Trophoblast cell (in vitro differentiated cells and primary cell): ENCODE results near the gene TC2N.

Source experiments
- DNase-seq, 2 donors: peaks; one replicate each; pipeline ENCODE4 v3.0.0-alpha.2; 2016
- H2AFZ ChIP-seq: 2 replicates; pipeline ENCODE4 v1.6.1; 2013; ENCODE audit warnings: low read length, moderate library complexity, mild to moderate bottlenecking; ENCODE audit not compliant: insufficient read depth, poor library complexity
- H2AK5ac ChIP-seq: 2 replicates; pipeline ENCODE4 v1.6.1; 2013; ENCODE audit warnings: mild to moderate bottlenecking, low read length
- H2BK120ac ChIP-seq: 2 replicates; pipeline ENCODE4 v1.6.1; 2013; ENCODE audit warnings: low read length, mild to moderate bottlenecking, moderate library complexity; ENCODE audit not compliant: insufficient read depth, poor library complexity
- H2BK12ac ChIP-seq: 2 replicates; pipeline ENCODE4 v1.6.1; 2013; ENCODE audit warnings: mild to moderate bottlenecking, low read length, moderate library complexity
- H2BK5ac ChIP-seq: 2 replicates; pipeline ENCODE4 v1.6.1; 2013; ENCODE audit warnings: low read length, low read depth, moderate library complexity, mild to moderate bottlenecking; ENCODE audit not compliant: poor library complexity
- H3K14ac ChIP-seq: 2 replicates; pipeline ENCODE4 v1.6.1; 2013; ENCODE audit warnings: mild to moderate bottlenecking, low read length
- H3K18ac ChIP-seq: 2 replicates; pipeline ENCODE4 v1.6.1; 2013; ENCODE audit warnings: mild to moderate bottlenecking, low read length
- H3K23ac ChIP-seq: 2 replicates; pipeline ENCODE4 v1.6.1; 2013; ENCODE audit warnings: low read length
- H3K27ac ChIP-seq: 2 replicates; pipeline ENCODE4 v1.5.1; 2013; ENCODE audit warnings: low read depth, mild to moderate bottlenecking, inconsistent platforms, low read length, moderate library complexity
- H3K27me3 ChIP-seq: 2 replicates; pipeline ENCODE4 v1.6.1; 2013; ENCODE audit warnings: inconsistent platforms, mild to moderate bottlenecking, low read length, moderate library complexity; ENCODE audit not compliant: insufficient read depth
- H3K36me3 ChIP-seq, 2 experiments: 1 replicate in 1 of 2; 2 replicates in 1 of 2; pipeline ENCODE4 v1.6.1; 2013; ENCODE audit warnings: low read length in 2 of 2, mild to moderate bottlenecking in 2 of 2, moderate library complexity in 1 of 2; ENCODE audit not compliant: insufficient read depth in 2 of 2, control insufficient read depth in 1 of 2
- H3K4ac ChIP-seq: 2 replicates; pipeline ENCODE4 v1.6.1; 2013; ENCODE audit warnings: low read depth, mild to moderate bottlenecking, low read length, moderate library complexity
- H3K4me1 ChIP-seq, 2 experiments: 1 replicate in 1 of 2; 2 replicates in 1 of 2; pipeline ENCODE4 v1.6.1; 2013; ENCODE audit warnings: low read length in 2 of 2, mild to moderate bottlenecking in 2 of 2, moderate library complexity in 1 of 2; ENCODE audit not compliant: insufficient read depth in 2 of 2, control insufficient read depth in 1 of 2
- H3K4me2 ChIP-seq: 2 replicates; pipeline ENCODE4 v1.6.1; 2013; ENCODE audit warnings: inconsistent platforms, mild to moderate bottlenecking, low read length, moderate library complexity
- H3K4me3 ChIP-seq: 2 replicates; pipeline ENCODE4 v1.5.1; 2013; ENCODE audit warnings: mild to moderate bottlenecking, low read depth, low read length, inconsistent platforms
- H3K79me1 ChIP-seq: one replicate; pipeline ENCODE4 v1.6.1; 2013; ENCODE audit warnings: low read length
- H3K79me2 ChIP-seq: 2 replicates; pipeline ENCODE4 v1.6.1; 2013; ENCODE audit warnings: low read length, mild to moderate bottlenecking; ENCODE audit not compliant: control insufficient read depth, insufficient read depth, poor library complexity
- H3K9ac ChIP-seq: 2 replicates; pipeline ENCODE4 v1.6.1; 2013; ENCODE audit warnings: mild to moderate bottlenecking, low read length
- H3K9me3 ChIP-seq: 2 replicates; pipeline ENCODE4 v1.6.1; 2013; ENCODE audit warnings: low read depth, mild to moderate bottlenecking, control low read depth, inconsistent platforms, low read length; ENCODE audit not compliant: insufficient read depth
- H4K12ac ChIP-seq: 2 replicates; pipeline ENCODE4 v1.6.1; 2013; ENCODE audit warnings: low read depth, mild to moderate bottlenecking, low read length, moderate library complexity
- H4K8ac ChIP-seq: 2 replicates; pipeline ENCODE4 v1.6.1; 2013; ENCODE audit warnings: low read depth, mild to moderate bottlenecking, low read length, moderate library complexity
- H4K91ac ChIP-seq: one replicate; pipeline ENCODE4 v1.6.1; 2013; ENCODE audit warnings: low read depth, mild to moderate bottlenecking, low read length, moderate library complexity
- WGBS: extraction: QIAGEN DNeasy Blood & Tissue Kit; methylation state at CpG from one replicate; pipeline ENCODE4 v1.1.7; 2013; ENCODE audit warnings: missing lambda C conversion rate; ENCODE audit not compliant: insufficient read length, insufficient coverage; ENCODE audit errors: extremely low coverage; 5-methylcytosine and 5-hydroxymethylcytosine counted together

TC2N gene

GRCh38 chr14:91843437-91843836 is 23.9 kb downstream of the TC2N start:
- Histone ChIP-seq H3K4me1 (no peaks in the 10 kb centered on the region), H3K4me2 (no peak overlapping the region), H2AK5ac (no peak overlapping the region), H3K79me2 (no peaks in the 10 kb centered on the region), H3K27me3 (no peaks in the 10 kb centered on the region), H4K8ac (no peak overlapping the region), H3K4me3 (no peak overlapping the region), H2BK12ac (no peak overlapping the region), H2AFZ (no peak overlapping the region), H3K9me3 (no peaks in the 10 kb centered on the region), H3K4ac (no peak overlapping the region), H3K79me1 (no peaks in the 10 kb centered on the region), H3K27ac (no peak overlapping the region), H3K9ac (no peak overlapping the region), H2BK120ac (no peak overlapping the region), H3K23ac (no peak overlapping the region), H3K36me3 (no peaks in the 10 kb centered on the region), H2BK5ac (no peak overlapping the region), H3K14ac (no peak overlapping the region), H4K91ac (no peak overlapping the region), H4K12ac (no peak overlapping the region), H3K18ac (no peak overlapping the region)
- WGBS = no CpG with 5 or more reads among the region's 4 CpGs
- DNase-seq = no peak

GRCh38 chr14:91841065-91841464 is 26.3 kb downstream of the TC2N start:
- Histone ChIP-seq H3K36me3 (no peaks in the 10 kb centered on the region), H3K14ac (no peak overlapping the region), H2BK12ac (no peak overlapping the region), H3K79me1 (peaks cover 4% of the 10 kb centered on the region), H3K27ac (no peak overlapping the region), H3K9me3 (no peaks in the 10 kb centered on the region), H3K4me1 (peaks cover 0 to 4% of the 10 kb centered on the region in 2 experiments), H4K8ac (no peak overlapping the region), H3K79me2 (peaks cover 2% of the 10 kb centered on the region), H3K9ac (no peak overlapping the region), H2BK120ac (no peak overlapping the region), H4K91ac (no peak overlapping the region), H3K4me3 (no peak overlapping the region), H2BK5ac (no peak overlapping the region), H3K4ac (no peak overlapping the region), H3K4me2 (no peak overlapping the region), H4K12ac (no peak overlapping the region), H3K18ac (no peak overlapping the region), H2AFZ (no peak overlapping the region), H3K27me3 (no peaks in the 10 kb centered on the region), H3K23ac (no peak overlapping the region), H2AK5ac (no peak overlapping the region)
- DNase-seq = no peak

GRCh38 chr14:91839749-91840148 is 27.6 kb downstream of the TC2N start:
- H2BK12ac ChIP-seq = no peak overlapping the region
- H3K27ac ChIP-seq = no peak overlapping the region
- peaks cover 0 to 4% of the 10 kb centered on the region in 2 experiments for H3K4me1 ChIP-seq
- no peak overlapping the region for H3K4me3 ChIP-seq
- H3K79me1 ChIP-seq = peaks cover 8% of the 10 kb centered on the region
- no peak overlapping the region for H3K14ac ChIP-seq
- H3K18ac ChIP-seq = no peak overlapping the region
- H3K4ac ChIP-seq = no peak overlapping the region
- no peak overlapping the region for H2BK120ac ChIP-seq
- H3K4me2 ChIP-seq = no peak overlapping the region
- no peak overlapping the region for H4K8ac ChIP-seq
- H2BK5ac ChIP-seq = no peak overlapping the region
- no peaks in the 10 kb centered on the region for H3K36me3 ChIP-seq
- peaks cover 6% of the 10 kb centered on the region for H3K79me2 ChIP-seq
- H3K23ac ChIP-seq = no peak overlapping the region
- H3K9me3 ChIP-seq = no peaks in the 10 kb centered on the region
- WGBS = no CpG with 5 or more reads among the region's 1 CpG
- DNase-seq = no peak
- H4K91ac ChIP-seq = no peak overlapping the region
- H2AFZ ChIP-seq = no peak overlapping the region
- no peak overlapping the region for H3K9ac ChIP-seq
- H4K12ac ChIP-seq = no peak overlapping the region
- no peaks in the 10 kb centered on the region for H3K27me3 ChIP-seq
- no peak overlapping the region for H2AK5ac ChIP-seq

GRCh38 chr14:91837076-91837475 is 30.3 kb downstream of the TC2N start:
- Histone ChIP-seq H2AK5ac (no peak overlapping the region), H3K18ac (no peak overlapping the region), H3K4me1 (peaks cover 0 to 4% of the 10 kb centered on the region in 2 experiments), H3K9me3 (no peaks in the 10 kb centered on the region), H3K27ac (no peak overlapping the region), H3K4me3 (no peak overlapping the region), H2BK12ac (no peak overlapping the region), H3K14ac (no peak overlapping the region), H4K91ac (no peak overlapping the region), H3K79me1 (peaks cover 8% of the 10 kb centered on the region), H3K4ac (no peak overlapping the region), H3K23ac (no peak overlapping the region), H3K4me2 (peak overlapping the region; percentile 79), H3K36me3 (no peaks in the 10 kb centered on the region), H2BK120ac (no peak overlapping the region), H4K12ac (peak overlapping the region; percentile 35), H3K79me2 (peaks cover 6% of the 10 kb centered on the region), H3K27me3 (no peaks in the 10 kb centered on the region), H2AFZ (peak overlapping the region; percentile 73), H3K9ac (no peak overlapping the region), H2BK5ac (no peak overlapping the region), H4K8ac (peak overlapping the region; percentile 72)
- no peak for DNase-seq
- no CpG with 5 or more reads among the region's 12 CpGs for WGBS
